ENCODE measurements around the gene LCMT1. TPM values are rescaled to one million over a fixed set of nuclear protein-coding genes. Genes with fewer than 3 reads are reported as not detected.
A peak's percentile ranks its signal among the peaks of the same experiment; 100 is the strongest.

LCMT1 gene
- total and polyA plus RNA-seq, 2 of the 13 experiments (the other 11 are each of a cell fraction or from before 2014, with no cell fraction given), result 41.2 to 48.7 TPM

- peak; percentile 90; the same call in 1 of the 2 replicates for TF ChIP-seq NCOR1 (IDR thresholded peaks at IDR 0.05; ENCODE audit: borderline replicate concordance, low read length)
- no peak; the same call in 1 of the 2 replicates for TF ChIP-seq SETDB1 (CRISPR knock-in tag; IDR thresholded peaks at IDR 0.05; ENCODE audit: borderline replicate concordance)
- peak; percentile 78; the same call in 1 of the 2 replicates for TF ChIP-seq HIC2 (CRISPR knock-in tag; IDR thresholded peaks at IDR 0.05; ENCODE audit: low read depth)
- TF ChIP-seq SMC3 (IDR thresholded peaks at IDR 0.05; ENCODE audit: low read length), result peak; percentile 17; the same call in 1 of the 2 replicates
- peak; percentile 40; the same call in 1 of the 2 replicates for TF ChIP-seq ZBTB49 (CRISPR knock-in tag; IDR thresholded peaks at IDR 0.05; ENCODE audit: borderline replicate concordance)
- no peak for TF ChIP-seq ZNF382 (CRISPR knock-in tag; IDR thresholded peaks at IDR 0.05; ENCODE audit: borderline replicate concordance)
- no peak for TF ChIP-seq ZNF383 (CRISPR knock-in tag; IDR thresholded peaks at IDR 0.05; ENCODE audit: borderline replicate concordance)
- no peak for TF ChIP-seq ATAD3A (CRISPR knock-in tag; IDR thresholded peaks at IDR 0.05)
- peak; percentile 100 for TF ChIP-seq MEF2D (CRISPR knock-in tag; IDR thresholded peaks at IDR 0.05)
- peak; percentile 99 for TF ChIP-seq SKI (IDR thresholded peaks at IDR 0.05; ENCODE audit: partially characterized antibody)
- TF ChIP-seq ZNF7 (CRISPR knock-in tag; IDR thresholded peaks at IDR 0.05), result peak; percentile 52; the same call in 1 of the 2 replicates
- TF ChIP-seq ZNF280B (CRISPR knock-in tag; IDR thresholded peaks at IDR 0.05; ENCODE audit: borderline replicate concordance), result peak; percentile 96
- TF ChIP-seq ZNF280D (CRISPR knock-in tag; IDR thresholded peaks at IDR 0.05), result peak; percentile 96
- peak; percentile 62 for TF ChIP-seq ARNT2 (CRISPR knock-in tag; IDR thresholded peaks at IDR 0.05; ENCODE audit: low read depth)
These were observed 66.5 kb downstream of the LCMT1 start (continued) for GRCh38 chr16:25177831-25178688.
